Prostate gland (tissue), 2 donors: ENCODE results near the gene RCAN2.

ENCODE experiments used
- POLR2AphosphoS5 ChIP-seq: sonication (generic); formaldehyde crosslinking; IDR thresholded peaks from one replicate; pipeline ENCODE4 v1.6.1; 2017; ENCODE audit warnings: antibody characterized with exemption
- TF ChIP-seq, protein P1 (sequence below), 4 experiments: fragments of 200-600 bp in 2 of 4; fragments of 450-650 bp in 2 of 4; sonication (generic) in 2 of 4; IDR thresholded peaks; 1 replicate in 3 of 4; 2 replicates in 1 of 4; pipeline ENCODE4 v1.5.1; 2016 to 2019; ENCODE audit warnings: antibody characterized with exemption in 4 of 4, mild to moderate bottlenecking in 2 of 4, moderate library complexity in 2 of 4

DNA sequence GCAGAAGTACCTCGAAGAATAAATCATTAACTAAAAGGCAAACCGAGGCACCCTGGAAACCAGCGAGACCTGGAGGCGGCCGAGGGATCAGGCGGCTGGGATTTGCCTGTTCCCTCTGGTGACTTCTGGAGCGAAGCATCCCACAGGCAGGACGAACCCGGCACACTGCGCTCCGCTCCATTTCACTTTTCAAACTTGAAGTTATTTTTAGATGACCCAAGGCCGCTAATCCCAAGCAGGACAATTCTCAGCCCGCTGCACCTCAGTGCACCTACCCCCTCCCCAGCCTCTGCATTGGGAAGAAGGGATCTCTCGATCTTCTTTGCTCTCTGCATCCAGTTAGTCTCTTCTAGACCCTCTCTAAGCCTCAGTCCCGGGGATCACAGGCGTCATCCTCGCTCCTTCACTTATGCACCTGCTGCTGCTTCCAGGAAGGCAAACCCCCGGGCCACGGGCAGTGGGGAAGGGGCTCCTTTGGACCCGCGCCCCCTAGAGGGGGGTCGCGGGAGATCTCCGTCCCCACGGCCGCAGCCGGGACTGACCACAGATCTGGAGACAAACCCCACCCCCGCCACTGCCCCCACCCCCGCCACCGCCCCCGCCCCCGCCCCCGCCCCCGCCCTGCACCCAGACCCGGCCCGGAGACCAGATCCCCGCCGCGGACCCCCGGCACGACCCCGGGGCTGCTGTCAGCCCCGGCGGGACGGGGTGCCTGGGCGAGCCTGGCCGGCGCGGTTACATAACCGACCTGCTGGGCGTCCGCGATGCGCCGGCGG lies 636 bp downstream of the RCAN2 start:
- TF ChIP-seq, protein P1, sequence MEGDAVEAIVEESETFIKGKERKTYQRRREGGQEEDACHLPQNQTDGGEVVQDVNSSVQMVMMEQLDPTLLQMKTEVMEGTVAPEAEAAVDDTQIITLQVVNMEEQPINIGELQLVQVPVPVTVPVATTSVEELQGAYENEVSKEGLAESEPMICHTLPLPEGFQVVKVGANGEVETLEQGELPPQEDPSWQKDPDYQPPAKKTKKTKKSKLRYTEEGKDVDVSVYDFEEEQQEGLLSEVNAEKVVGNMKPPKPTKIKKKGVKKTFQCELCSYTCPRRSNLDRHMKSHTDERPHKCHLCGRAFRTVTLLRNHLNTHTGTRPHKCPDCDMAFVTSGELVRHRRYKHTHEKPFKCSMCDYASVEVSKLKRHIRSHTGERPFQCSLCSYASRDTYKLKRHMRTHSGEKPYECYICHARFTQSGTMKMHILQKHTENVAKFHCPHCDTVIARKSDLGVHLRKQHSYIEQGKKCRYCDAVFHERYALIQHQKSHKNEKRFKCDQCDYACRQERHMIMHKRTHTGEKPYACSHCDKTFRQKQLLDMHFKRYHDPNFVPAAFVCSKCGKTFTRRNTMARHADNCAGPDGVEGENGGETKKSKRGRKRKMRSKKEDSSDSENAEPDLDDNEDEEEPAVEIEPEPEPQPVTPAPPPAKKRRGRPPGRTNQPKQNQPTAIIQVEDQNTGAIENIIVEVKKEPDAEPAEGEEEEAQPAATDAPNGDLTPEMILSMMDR (IDR thresholded peaks at IDR 0.05): no peak
- no peak for TF ChIP-seq POLR2AphosphoS5
